DOHH2 (cell line): Measurements from ENCODE around the gene HACL1.

Source experiments
- H3F3A ChIP-seq: fragments of 200-600 bp; sonication (generic), shearing (Covaris generic); 2 replicates; pipeline ENCODE4 v1.6.0; 2016; ENCODE audit warnings: antibody characterized with exemption, mild to moderate bottlenecking; ENCODE audit not compliant: control insufficient read depth, insufficient read depth
- H3K27ac ChIP-seq: fragments of 200-600 bp; sonication (generic); 2 replicates; pipeline ENCODE4 v1.5.1; 2014; ENCODE audit warnings: low read depth, mild to moderate bottlenecking, low read length, moderate library complexity
- H3K27me3 ChIP-seq: fragments of 200-600 bp; sonication (generic); 2 replicates; pipeline ENCODE4 v1.6.1; 2014; ENCODE audit warnings: mild to moderate bottlenecking, low read length, mixed read lengths; ENCODE audit not compliant: control insufficient read depth
- H3K36me3 ChIP-seq: fragments of 200-600 bp; sonication (generic); 2 replicates; pipeline ENCODE4 v1.6.1; 2014; ENCODE audit warnings: mild to moderate bottlenecking, low read length, moderate library complexity, mixed read lengths; ENCODE audit not compliant: control insufficient read depth
- H3K4me1 ChIP-seq: fragments of 200-600 bp; sonication (generic); 2 replicates; pipeline ENCODE4 v1.6.1; 2014; ENCODE audit warnings: mild to moderate bottlenecking, low read length, mixed read lengths; ENCODE audit not compliant: control insufficient read depth
- H3K4me2 ChIP-seq: fragments of 200-600 bp; sonication (generic); 2 replicates; pipeline ENCODE4 v1.6.0; 2014; ENCODE audit warnings: mild to moderate bottlenecking, low read length, moderate library complexity
- H3K4me3 ChIP-seq: fragments of 200-600 bp; sonication (generic); 2 replicates; pipeline ENCODE4 v1.5.1; 2014; ENCODE audit warnings: mild to moderate bottlenecking, low read length, mixed read lengths
- H3K79me2 ChIP-seq: fragments of 200-600 bp; sonication (generic); 2 replicates; pipeline ENCODE4 v1.6.1; 2014; ENCODE audit warnings: mild to moderate bottlenecking, low read length, mixed read lengths; ENCODE audit not compliant: control insufficient read depth
- H3K9me2 ChIP-seq: fragments of 200-600 bp; sonication (generic); replicated peaks from 2 replicates; pipeline ENCODE4 v1.6.1; 2014; ENCODE audit warnings: mild to moderate bottlenecking, low read length, mixed read lengths; ENCODE audit not compliant: control insufficient read depth
- H3K9me3 ChIP-seq: fragments of 200-600 bp; sonication (generic); 2 replicates; pipeline ENCODE4 v1.6.1; 2014; ENCODE audit warnings: antibody characterized with exemption, low read length, mixed read lengths; ENCODE audit not compliant: control insufficient read depth, insufficient read depth
- H4K20me1 ChIP-seq: fragments of 200-600 bp; sonication (generic); 2 replicates; pipeline ENCODE4 v1.6.0; 2014; ENCODE audit warnings: low read depth, mild to moderate bottlenecking, antibody characterized with exemption, low read length, moderate library complexity; ENCODE audit not compliant: control insufficient read depth, insufficient read depth
- CTCF ChIP-seq: fragments of 200-600 bp; sonication (generic); IDR thresholded peaks from one replicate; pipeline ENCODE4 v1.5.1; 2014; ENCODE audit warnings: antibody characterized with exemption, mild to moderate bottlenecking, low read depth, low read length; ENCODE audit not compliant: poor library complexity, severe bottlenecking
- EZH2phosphoT487 ChIP-seq: fragments of 200-600 bp; sonication (generic); IDR thresholded peaks from 2 replicates; pipeline ENCODE4 v1.6.1; 2017; ENCODE audit warnings: borderline replicate concordance, mild to moderate bottlenecking, antibody characterized with exemption, low read length, moderate library complexity, mixed read lengths

Gene HACL1

GRCh38 chr3:15513116-15513515, 88.3 kb downstream of the HACL1 start:
- no peaks in the 10 kb centered on the region for H3K9me3 ChIP-seq
- H3F3A ChIP-seq = no peaks in the 10 kb centered on the region
- H3K27ac ChIP-seq = no peak overlapping the region
- H3K79me2 ChIP-seq = no peaks in the 10 kb centered on the region
- no peak overlapping the region for H3K4me3 ChIP-seq
- H3K27me3 ChIP-seq = peaks cover 7% of the 10 kb centered on the region
- H3K36me3 ChIP-seq = no peaks in the 10 kb centered on the region
- H4K20me1 ChIP-seq = no peaks in the 10 kb centered on the region
- peaks cover 9% of the 10 kb centered on the region for H3K4me1 ChIP-seq
- H3K9me2 ChIP-seq = no peaks in the 10 kb centered on the region
- H3K4me2 ChIP-seq = no peak overlapping the region
- TF ChIP-seq EZH2phosphoT487 (no peak), CTCF (no peak)

- no peaks in the 10 kb centered on the region for H4K20me1 ChIP-seq
- peaks cover 4% of the 10 kb centered on the region for H3K4me1 ChIP-seq
- H3K79me2 ChIP-seq = no peaks in the 10 kb centered on the region
- H3K36me3 ChIP-seq = no peaks in the 10 kb centered on the region
- H3K4me3 ChIP-seq = no peak overlapping the region
- H3K4me2 ChIP-seq = no peak overlapping the region
- H3K9me3 ChIP-seq = no peaks in the 10 kb centered on the region
- TF ChIP-seq EZH2phosphoT487 = no peak
- no peak for TF ChIP-seq CTCF
- no peaks in the 10 kb centered on the region for H3K9me2 ChIP-seq
- H3K27ac ChIP-seq = no peak overlapping the region
- H3F3A ChIP-seq = no peaks in the 10 kb centered on the region
- peaks cover 7% of the 10 kb centered on the region for H3K27me3 ChIP-seq
These were observed 89.2 kb downstream of the HACL1 start for GRCh38 chr3:15512166-15512565.

- H3K79me2 ChIP-seq = no peaks in the 10 kb centered on the region
- no peak overlapping the region for H3K4me2 ChIP-seq
- H3K4me3 ChIP-seq = no peak overlapping the region
- H3K4me1 ChIP-seq = no peaks in the 10 kb centered on the region
- H3K36me3 ChIP-seq = no peaks in the 10 kb centered on the region
- no peak overlapping the region for H3K27ac ChIP-seq
- no peaks in the 10 kb centered on the region for H4K20me1 ChIP-seq
- no peaks in the 10 kb centered on the region for H3F3A ChIP-seq
- peaks cover 7% of the 10 kb centered on the region for H3K27me3 ChIP-seq
- TF ChIP-seq EZH2phosphoT487 (no peak), CTCF (no peak)
- no peaks in the 10 kb centered on the region for H3K9me3 ChIP-seq
- no peaks in the 10 kb centered on the region for H3K9me2 ChIP-seq
These were observed 90.2 kb downstream of the HACL1 start for GRCh38 chr3:15511156-15511555.
